ENCODE results near the gene KCNJ5. TPM values are rescaled to one million over a fixed set of nuclear protein-coding genes. Genes with fewer than 3 reads are reported as not detected.

KCNJ5 gene
- total RNA-seq, 1 donor: 0.36 TPM

DNA sequence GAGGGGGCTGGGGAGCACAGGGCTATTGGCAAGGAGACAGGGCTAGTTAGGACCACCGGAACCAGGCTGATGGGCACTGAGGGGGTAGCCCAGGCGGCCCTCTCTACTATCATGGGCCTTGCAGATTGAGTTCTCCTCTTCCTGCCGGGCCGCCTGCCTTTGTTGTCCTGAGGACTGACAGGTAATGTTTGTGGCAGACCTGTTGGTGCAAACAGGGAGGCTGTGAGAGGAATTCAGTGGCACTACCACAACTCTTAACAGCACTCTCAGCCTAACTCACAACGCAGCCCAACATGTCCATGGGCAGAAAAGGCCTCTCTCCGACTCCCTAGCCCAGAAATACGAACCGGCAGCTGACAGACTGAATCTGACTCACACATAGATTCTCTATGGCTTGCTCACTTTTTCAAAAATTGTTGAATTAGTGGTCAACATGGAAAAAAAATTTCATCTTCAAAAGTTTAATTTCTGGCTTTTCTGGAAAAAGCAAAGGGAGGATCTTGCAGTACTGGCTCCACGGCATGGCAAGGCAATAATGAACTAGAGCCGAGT lies 11.4 kb downstream of the KCNJ5 start:
- DNase-seq (ENCODE audit: insufficient read length, low spot score, missing footprints): peak; percentile 95
- H3K27me3 ChIP-seq (ENCODE audit: insufficient read depth, low read length): no peaks in the 10 kb centered on the region
- no peaks in the 10 kb centered on the region for H3K36me3 ChIP-seq (ENCODE audit: insufficient read depth, low read length)
- H3K27ac ChIP-seq (ENCODE audit: low read depth, low read length): peak overlapping the region; percentile 38
- peak overlapping the region; percentile 31 for H3K4me2 ChIP-seq (ENCODE audit: insufficient read depth, low read length)
- H2AFZ ChIP-seq (ENCODE audit: low read length): peak overlapping the region; percentile 65
- peaks cover 34% of the 10 kb centered on the region for H3K4me1 ChIP-seq (ENCODE audit: insufficient read depth, low read length)
- H3K4me3 ChIP-seq (ENCODE audit: insufficient read depth, low read length): no peak overlapping the region
- no peaks in the 10 kb centered on the region for H4K20me1 ChIP-seq (ENCODE audit: insufficient read depth, low read length)
- TF ChIP-seq, protein P1, sequence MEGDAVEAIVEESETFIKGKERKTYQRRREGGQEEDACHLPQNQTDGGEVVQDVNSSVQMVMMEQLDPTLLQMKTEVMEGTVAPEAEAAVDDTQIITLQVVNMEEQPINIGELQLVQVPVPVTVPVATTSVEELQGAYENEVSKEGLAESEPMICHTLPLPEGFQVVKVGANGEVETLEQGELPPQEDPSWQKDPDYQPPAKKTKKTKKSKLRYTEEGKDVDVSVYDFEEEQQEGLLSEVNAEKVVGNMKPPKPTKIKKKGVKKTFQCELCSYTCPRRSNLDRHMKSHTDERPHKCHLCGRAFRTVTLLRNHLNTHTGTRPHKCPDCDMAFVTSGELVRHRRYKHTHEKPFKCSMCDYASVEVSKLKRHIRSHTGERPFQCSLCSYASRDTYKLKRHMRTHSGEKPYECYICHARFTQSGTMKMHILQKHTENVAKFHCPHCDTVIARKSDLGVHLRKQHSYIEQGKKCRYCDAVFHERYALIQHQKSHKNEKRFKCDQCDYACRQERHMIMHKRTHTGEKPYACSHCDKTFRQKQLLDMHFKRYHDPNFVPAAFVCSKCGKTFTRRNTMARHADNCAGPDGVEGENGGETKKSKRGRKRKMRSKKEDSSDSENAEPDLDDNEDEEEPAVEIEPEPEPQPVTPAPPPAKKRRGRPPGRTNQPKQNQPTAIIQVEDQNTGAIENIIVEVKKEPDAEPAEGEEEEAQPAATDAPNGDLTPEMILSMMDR (IDR thresholded peaks at IDR 0.05; ENCODE audit: extremely low read depth, low read depth, low read length): no peak
- no peaks in the 10 kb centered on the region for H3K9me3 ChIP-seq (ENCODE audit: low read depth, low read length)
- no peaks in the 10 kb centered on the region for H3K79me2 ChIP-seq (ENCODE audit: insufficient read depth, low read length)

DNA sequence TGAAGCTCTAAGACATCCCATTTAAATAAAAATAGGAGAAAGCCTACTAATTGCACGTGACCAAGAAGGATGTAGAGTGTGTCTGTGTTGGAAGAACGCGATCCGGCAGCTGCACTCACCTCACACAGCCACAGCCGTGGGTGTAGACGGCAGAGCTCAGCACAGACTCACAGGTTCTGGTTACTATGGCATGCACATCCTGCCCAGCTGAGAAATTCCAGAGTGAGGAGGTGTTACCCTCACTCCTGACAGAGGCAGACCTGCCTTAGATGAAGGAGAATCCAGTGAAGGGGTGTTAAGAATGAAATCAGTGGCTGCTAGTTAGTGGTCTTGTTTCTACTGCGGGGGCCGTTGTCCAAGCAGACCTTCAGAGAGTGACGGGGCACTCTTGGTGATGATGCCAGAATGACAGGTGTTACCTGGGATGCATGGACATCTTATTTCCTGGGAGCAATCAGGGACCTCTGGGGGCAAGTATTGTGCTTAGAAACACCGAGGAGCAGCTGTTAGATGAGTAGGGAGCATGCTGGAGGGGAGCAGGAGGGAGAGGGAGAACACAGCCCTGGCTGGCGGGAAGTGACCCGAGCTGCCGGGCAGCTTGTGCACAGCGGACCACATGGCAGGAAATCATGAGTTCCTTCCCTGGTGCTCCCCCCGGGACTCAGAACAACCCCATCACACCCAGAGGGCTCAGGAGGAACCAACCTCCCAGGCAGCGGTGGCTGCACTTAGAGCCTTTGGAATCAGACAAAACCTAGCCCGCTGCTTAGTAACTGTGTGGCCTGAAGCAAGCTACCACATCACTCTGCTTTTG lies 12.3 kb downstream of the KCNJ5 start:
- no peaks in the 10 kb centered on the region for H3K9me3 ChIP-seq (ENCODE audit: low read depth, low read length)
- TF ChIP-seq, protein P1 (IDR thresholded peaks at IDR 0.05; ENCODE audit: extremely low read depth, low read depth, low read length): no peak
- DNase-seq (ENCODE audit: insufficient read length, low spot score, missing footprints): no peak
- H3K79me2 ChIP-seq (ENCODE audit: insufficient read depth, low read length): no peaks in the 10 kb centered on the region
- H3K4me2 ChIP-seq (ENCODE audit: insufficient read depth, low read length): peak overlapping the region; percentile 31
- no peak overlapping the region for H2AFZ ChIP-seq (ENCODE audit: low read length)
- H3K27me3 ChIP-seq (ENCODE audit: insufficient read depth, low read length): no peaks in the 10 kb centered on the region
- no peaks in the 10 kb centered on the region for H4K20me1 ChIP-seq (ENCODE audit: insufficient read depth, low read length)
- no peaks in the 10 kb centered on the region for H3K36me3 ChIP-seq (ENCODE audit: insufficient read depth, low read length)
- H3K4me3 ChIP-seq (ENCODE audit: insufficient read depth, low read length): no peak overlapping the region
- H3K4me1 ChIP-seq (ENCODE audit: insufficient read depth, low read length): peaks cover 41% of the 10 kb centered on the region
- peak overlapping the region; percentile 38 for H3K27ac ChIP-seq (ENCODE audit: low read depth, low read length)

DNA sequence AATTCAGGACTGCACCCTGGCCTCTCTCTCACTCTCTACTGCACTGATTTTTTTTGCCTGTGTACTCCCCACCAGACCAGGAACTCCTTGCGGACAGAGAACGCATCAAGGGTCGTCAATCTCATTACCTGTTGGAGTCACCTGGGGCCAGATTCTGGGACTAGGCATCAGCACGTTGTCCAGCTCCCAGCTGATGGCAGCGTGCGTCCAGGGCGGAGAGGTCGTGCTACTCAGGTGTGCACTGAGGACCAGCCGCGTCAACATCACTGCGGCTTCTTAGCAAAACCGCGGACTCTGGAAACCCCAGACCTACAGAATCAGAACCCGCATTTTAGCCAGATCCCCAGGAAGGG lies 13.1 kb downstream of the KCNJ5 start:
- Histone ChIP-seq H2AFZ (ENCODE audit: low read length) (no peak overlapping the region), H3K4me3 (ENCODE audit: insufficient read depth, low read length) (no peak overlapping the region), H3K27ac (ENCODE audit: low read depth, low read length) (no peak overlapping the region), H3K27me3 (ENCODE audit: insufficient read depth, low read length) (no peaks in the 10 kb centered on the region), H3K9me3 (ENCODE audit: low read depth, low read length) (no peaks in the 10 kb centered on the region), H3K4me2 (ENCODE audit: insufficient read depth, low read length) (peak overlapping the region; percentile 78), H4K20me1 (ENCODE audit: insufficient read depth, low read length) (no peaks in the 10 kb centered on the region), H3K36me3 (ENCODE audit: insufficient read depth, low read length) (no peaks in the 10 kb centered on the region), H3K4me1 (ENCODE audit: insufficient read depth, low read length) (peaks cover 46% of the 10 kb centered on the region), H3K79me2 (ENCODE audit: insufficient read depth, low read length) (no peaks in the 10 kb centered on the region)
- no peak for DNase-seq (ENCODE audit: insufficient read length, low spot score, missing footprints)
- TF ChIP-seq, protein P1 (IDR thresholded peaks at IDR 0.05; ENCODE audit: extremely low read depth, low read depth, low read length): no peak

DNA sequence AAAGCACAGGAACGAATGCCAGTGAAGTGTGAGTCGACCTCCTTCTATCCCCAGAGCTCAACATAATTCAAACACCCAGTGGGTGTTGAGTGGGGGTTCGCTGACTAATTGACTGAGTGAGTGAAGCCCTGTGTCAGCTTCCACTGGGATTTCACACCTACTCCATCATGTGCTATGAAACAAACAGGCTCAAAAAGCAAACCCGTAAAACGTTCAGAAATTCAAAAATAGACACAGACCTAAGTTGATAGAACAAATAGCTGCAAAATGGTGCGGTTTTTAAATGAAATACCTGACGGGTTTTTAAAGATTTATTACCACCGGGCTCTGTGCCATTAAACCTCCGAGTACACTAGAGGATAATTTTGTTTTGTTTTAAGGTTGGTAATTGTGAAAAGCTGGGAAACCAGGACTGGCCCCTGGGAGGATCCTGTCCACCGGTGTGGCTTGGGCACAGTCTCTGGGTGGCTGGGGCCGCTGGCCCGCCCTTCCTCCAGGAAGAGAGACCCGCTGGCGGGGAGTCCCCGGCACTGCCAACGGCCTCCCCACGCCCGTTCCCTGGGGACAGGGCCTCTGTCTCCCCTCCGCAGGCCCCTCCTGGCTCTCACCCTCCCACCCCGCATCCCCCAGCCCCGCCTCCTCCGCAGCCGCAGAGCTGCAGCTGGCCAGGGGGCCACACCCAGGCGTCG lies 13.6 kb downstream of the KCNJ5 start:
- H3K4me1 ChIP-seq (ENCODE audit: insufficient read depth, low read length): peaks cover 46% of the 10 kb centered on the region
- H3K4me3 ChIP-seq (ENCODE audit: insufficient read depth, low read length): peak overlapping the region; percentile 73
- H2AFZ ChIP-seq (ENCODE audit: low read length): no peak overlapping the region
- no peak overlapping the region for H3K27ac ChIP-seq (ENCODE audit: low read depth, low read length)
- H3K36me3 ChIP-seq (ENCODE audit: insufficient read depth, low read length): no peaks in the 10 kb centered on the region
- TF ChIP-seq, protein P1 (IDR thresholded peaks at IDR 0.05; ENCODE audit: extremely low read depth, low read depth, low read length): no peak
- no peaks in the 10 kb centered on the region for H3K27me3 ChIP-seq (ENCODE audit: insufficient read depth, low read length)
- H3K79me2 ChIP-seq (ENCODE audit: insufficient read depth, low read length): no peaks in the 10 kb centered on the region
- no peaks in the 10 kb centered on the region for H4K20me1 ChIP-seq (ENCODE audit: insufficient read depth, low read length)
- peak overlapping the region; percentile 78 for H3K4me2 ChIP-seq (ENCODE audit: insufficient read depth, low read length)
- DNase-seq (ENCODE audit: insufficient read length, low spot score, missing footprints): peak; percentile 94
- no peaks in the 10 kb centered on the region for H3K9me3 ChIP-seq (ENCODE audit: low read depth, low read length)
